Measurements from ENCODE around the gene MYOG.

The MYOG gene

DNA sequence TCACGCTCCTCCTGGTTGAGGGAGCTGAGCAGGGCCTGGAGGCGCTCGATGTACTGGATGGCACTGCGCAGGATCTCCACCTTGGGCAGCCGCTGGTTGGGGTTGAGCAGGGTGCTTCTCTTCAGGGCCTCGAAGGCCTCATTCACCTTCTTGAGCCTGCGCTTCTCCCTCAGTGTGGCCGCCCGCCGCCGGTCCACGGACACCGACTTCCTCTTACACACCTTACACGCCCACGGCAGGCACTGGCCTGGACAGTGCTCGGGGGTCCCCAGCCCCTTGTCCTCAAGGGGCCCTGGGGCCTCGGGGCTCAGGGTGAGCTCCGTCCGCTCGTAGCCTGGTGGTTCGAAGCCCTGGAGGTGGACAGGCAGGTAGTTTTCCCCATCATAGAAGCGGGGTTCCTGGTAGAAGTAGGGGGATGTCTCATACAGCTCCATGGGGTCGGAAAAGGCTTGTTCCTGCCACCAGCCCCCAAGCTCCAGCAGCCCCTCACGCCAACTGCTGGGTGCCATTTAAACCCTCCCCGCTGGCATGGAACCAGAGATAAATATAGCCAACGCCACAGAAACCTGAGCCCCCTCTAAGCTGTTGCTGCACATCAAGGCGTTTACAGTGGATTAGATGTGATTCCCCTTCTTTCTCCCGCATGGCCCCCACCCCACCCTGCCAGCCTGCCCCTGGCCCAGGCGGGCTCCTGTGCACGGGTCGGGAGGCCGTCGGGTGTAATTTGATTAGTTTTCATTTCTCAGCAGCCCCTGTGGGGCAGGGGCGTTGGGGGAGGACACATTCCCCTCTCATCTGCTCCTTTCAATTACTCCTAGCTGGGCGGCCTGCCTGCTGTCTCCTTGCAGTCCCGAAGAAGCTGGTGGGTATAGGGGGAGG lies at the start of gene MYOG:
TSS of gene MYOG (minus strand) at position 485 of the 879 bp plus-strand sequence. CDS start at position 434, 51 bp downstream.
- no peak for DNase-seq (ENCODE audit: extremely low read depth in 1 of 2, low read depth in 1 of 2)

DNA sequence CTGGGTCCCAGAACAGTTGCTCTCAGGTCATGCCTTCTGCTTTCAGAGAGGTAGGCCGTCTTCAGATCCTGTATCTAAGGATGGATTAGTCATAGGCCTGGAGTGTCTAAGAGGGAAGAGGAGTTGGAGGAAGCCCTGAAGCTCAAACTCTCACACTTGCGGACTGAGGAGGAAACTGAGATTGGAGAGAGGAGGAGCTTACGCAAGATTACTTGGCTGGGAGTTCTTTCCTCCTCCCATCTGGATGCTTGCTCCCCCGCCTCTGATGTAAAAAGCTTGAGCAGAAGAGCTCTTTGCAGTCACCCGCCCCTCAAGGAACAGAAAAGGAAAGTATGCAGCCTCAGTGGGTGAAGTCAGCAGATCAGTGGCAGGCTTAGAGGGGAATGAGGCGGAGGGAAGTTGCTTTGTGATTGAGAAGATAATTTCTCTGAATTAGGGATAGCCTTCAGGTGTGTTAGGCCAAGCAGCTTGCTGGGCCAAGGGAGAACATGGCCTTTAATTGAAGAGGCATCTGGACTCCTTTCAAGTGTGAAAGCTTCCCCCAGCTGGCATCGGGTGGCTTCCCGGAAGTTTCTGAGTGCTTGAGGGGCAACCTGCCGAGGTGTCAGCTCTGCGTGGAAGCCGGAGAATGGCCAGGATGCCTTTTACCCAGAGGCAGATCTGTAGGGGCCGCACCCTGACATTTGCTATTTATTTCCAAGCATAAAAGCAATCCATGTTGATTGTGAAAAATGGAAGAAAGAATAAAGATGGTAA lies 48.3 kb upstream of the MYOG start:
- no peak for DNase-seq (ENCODE audit: extremely low read depth in 1 of 2, low read depth in 1 of 2)

DNA sequence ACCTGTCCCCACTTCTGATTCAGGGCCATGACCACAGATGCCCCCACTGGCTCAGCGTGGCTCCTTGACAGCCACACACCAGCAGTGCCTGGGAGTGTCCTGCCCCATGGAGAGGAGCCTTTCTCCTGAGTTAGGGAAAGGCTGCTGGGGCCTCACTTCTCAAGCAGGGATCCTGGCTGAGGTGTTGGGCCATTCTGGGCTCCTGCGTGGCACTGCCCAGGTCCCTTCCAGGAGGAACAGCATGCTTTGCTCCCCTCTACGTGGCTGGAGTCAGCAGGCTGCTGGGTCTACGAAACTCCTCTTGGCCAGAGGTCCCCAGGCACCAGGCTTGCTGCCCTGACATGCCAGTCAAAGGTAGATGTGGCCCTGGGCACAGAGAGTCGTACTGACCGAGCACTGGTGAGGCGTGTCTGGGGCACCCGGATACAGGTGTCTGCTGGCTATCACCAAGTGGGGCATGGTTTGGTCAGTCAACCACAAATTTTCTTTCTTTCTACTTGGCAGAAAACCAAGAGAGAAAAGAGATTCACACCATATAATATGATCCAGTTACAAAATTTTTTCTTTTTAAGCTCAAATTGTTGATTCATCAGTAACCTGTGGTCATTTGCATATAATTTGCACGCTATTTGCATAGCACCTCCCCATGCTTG lies 45.9 kb upstream of the MYOG start:
- DNase-seq (ENCODE audit: extremely low read depth in 1 of 2, low read depth in 1 of 2), result no peak

DNA sequence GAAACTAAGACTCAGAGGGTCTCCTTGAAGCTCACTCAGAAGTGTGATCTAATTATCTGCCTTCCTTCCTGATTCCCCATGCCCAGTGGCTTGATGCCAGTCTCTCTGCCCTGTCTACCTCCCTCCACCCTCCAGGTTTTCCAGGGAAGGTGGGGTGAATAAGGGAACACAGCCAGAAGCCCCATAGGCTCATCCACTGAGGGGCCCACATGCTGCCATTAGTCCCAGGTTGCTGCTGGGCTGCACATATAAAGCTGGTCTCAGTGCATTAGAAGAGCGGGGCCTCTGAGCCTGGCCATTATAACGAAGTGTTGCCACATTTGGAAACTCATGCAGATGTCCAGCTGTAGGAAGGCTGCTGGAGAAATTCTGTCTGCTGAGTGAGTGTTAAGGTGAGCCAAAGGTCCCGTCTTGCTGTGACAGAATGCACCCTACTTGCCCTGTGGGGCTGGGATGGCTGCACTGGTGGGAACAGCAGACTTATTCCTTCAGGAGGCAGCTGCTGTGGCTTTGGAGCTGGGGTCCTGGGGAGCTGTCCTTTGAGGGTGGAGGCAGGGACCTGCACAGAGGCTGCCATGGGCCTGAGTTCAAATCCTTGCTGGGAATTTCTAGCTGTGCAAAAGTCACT lies 44.7 kb upstream of the MYOG start:
- DNase-seq (ENCODE audit: extremely low read depth in 1 of 2, low read depth in 1 of 2), result no peak

DNA sequence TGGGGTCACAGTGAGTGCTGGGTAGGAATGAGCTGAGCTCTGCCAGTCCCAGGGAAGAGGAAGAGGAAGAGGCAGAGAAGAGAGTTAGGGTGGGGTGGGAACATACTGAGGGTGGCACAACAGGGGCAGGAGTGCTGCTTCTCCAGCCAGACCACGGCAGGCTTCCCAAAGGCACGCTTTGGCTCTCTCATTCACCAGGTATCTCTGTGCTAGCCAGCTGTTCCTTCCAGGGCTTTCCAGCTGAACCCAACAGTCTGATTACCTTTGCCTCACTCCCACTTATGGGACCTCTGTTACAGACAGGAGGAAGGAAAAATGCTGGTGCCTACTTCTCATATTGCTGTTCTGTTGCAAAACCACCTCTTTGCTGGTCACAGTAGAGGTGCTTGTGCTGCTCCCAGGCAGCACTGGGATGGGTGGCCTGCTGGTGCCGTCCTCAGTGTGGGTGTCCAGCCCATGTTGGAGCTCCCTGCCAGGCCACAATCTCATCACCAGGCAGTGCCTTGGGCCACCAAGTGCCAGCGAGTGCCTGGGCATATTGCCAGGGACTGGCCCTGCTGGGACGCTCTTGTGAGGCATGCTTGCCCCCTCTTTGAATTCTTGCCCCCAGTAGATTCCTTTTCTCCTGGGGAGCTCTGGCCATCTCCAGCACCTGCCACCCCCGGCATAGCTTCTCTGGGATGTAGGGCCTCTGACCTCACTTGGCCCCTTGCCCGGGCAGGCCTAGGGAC lies 43.9 kb upstream of the MYOG start:
- DNase-seq (ENCODE audit: extremely low read depth in 1 of 2, low read depth in 1 of 2), result no peak

DNA sequence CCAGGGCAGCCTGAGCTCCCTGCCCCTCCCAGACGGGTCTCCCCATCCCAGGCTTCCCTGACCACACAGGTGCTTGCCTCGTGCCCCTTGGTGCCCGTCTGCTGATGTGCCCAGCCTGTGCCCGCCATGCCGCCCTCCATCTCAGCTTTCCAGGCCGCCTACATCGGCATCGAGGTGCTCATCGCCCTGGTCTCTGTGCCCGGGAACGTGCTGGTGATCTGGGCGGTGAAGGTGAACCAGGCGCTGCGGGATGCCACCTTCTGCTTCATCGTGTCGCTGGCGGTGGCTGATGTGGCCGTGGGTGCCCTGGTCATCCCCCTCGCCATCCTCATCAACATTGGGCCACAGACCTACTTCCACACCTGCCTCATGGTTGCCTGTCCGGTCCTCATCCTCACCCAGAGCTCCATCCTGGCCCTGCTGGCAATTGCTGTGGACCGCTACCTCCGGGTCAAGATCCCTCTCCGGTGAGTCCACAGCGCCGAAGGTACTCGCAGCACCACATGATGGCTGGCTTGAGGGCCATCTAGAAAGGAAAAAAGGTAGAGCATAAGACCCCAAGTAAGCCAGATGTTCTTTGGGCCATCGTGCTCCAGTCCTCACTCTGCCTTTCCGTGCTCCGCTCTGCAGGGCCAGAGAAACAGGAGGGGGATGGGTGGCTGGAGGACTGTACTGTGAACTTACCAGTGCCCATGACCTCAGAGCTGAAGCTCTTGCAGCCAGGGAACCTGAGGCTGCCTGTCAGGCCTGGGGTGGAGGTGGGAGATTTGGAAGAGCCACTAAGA lies 43.1 kb upstream of the MYOG start:
- no peak for DNase-seq (ENCODE audit: extremely low read depth in 1 of 2, low read depth in 1 of 2)

DNA sequence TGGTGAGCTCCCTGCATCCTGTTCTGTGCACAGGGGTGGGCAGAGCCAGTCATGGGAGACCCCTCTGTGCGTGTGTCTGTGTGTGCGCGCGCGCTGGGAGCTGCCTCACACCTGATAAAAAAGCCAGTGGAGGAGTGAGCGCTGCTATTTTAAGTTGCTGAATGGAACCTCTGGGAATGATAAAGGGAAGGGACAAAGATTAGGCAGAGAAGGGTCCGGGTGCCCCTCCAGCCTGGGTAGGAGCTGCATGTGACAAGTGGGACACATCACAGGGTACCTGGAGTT lies 42.6 kb upstream of the MYOG start:
- DNase-seq (ENCODE audit: extremely low read depth in 1 of 2, low read depth in 1 of 2), result no peak

DNA sequence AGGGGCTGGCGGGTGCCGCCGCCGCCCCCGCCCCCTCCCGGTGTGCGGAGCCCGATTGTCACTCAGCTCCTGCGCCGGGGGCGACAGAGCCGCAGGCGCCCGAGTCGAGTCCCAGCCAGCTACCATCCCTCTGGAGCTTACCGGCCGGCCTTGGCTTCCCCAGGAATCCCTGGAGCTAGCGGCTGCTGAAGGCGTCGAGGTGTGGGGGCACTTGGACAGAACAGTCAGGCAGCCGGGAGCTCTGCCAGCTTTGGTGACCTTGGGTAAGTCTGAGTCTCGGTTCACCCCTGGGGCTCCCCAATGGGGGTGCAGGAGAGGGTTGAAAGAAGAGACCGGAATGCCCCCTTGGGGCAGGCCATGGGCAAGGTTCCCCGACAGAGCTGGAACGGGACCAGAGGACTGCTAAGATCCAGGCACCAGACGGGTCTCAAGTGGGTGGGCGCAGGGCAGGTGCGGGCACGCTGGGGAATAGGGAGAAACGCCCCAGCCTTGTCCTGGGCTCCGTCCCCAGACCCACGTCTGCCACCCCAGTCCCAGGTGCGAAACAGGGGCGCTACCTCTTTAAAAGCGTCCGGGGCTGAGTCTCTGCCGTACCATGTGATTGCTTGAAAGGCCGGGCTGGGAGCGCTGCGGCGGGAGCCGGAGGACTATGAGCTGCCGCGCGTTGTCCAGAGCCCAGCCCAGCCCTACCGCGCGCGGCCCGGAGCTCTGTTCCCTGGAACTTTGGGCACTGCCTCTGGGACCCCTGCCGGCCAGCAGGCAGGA lies 42.0 kb upstream of the MYOG start, which contains the start of gene ADORA1:
TSS of gene ADORA1 (plus strand) at position 61 of the 765 bp plus-strand sequence. CDS start 1,116 bp downstream, outside the sequence.
- DNase-seq (ENCODE audit: extremely low read depth in 1 of 2, low read depth in 1 of 2), result no peak

DNA sequence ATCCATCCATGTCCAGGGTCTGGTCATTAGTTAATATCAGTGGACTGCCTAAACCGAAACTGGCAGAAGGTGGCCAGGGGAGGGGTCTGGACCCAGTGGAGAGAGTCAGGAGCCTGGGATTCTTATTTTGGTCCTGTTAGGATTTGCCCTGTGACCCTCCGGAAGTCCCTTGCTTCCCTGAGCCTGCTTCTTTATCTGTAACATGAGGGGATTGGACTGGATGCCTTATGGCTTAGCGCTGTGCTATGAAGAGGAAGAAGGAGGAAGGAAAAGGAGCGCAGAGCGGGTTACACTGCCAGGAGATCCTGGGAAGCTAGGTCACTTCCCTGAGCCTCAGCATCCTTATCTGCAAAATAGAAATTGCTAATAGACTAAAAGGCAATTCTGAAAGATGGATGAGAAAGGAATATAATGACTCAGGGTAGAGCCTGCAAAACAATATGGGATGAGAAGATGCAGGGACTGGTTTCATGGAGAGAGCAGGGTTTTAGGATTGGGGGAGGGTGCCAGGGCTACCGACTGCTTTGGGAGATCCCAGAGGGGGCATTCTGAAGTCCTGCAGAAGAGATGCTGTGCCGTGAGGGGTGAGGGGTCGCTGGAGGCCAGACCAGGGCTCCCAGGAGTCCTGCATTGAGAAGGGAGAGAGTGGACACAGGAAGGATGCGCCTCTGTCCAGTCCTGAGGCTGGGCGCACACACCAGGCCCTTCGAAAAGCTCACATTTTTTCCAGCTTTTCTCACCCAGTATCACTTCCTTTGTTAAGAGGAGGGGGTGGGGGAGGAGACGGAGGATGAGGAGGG lies 41.3 kb upstream of the MYOG start:
- DNase-seq (ENCODE audit: extremely low read depth in 1 of 2, low read depth in 1 of 2), result no peak

DNA sequence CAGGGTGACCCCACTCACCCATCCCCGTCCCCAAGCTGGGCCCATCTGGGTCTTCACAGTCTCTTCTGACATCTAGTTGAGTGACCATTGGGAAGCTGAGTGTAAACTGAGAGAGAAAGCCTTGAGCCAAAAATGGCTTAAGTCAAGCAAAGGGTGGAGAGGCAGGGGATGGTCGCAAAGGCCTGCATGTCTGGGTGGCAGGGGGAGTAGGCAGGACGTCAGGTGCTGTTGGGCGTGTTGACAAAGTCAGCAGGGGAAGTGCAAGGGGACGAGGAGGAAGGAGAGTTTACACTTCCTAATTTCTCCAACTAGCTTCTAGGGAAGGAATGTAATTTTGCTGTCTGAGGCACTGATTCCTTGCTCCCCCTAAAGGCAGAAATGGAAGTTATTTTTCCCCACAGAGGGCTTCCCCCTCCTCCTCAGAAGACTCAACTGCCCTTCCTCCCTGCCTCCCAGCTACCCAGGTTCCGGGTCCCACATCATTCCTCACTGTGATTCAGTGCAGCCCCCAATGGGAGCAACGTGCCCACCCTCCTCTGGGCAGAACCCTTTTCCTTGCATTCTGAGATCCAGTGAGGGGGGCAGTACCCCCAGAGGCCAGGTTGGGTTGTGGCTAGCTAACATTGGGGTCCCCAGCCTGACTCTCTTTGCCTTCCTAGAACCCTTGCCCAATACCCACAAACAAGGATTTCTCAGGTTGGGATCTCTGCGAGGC lies 40.5 kb upstream of the MYOG start:
- no peak for DNase-seq (ENCODE audit: extremely low read depth in 1 of 2, low read depth in 1 of 2)

DNA sequence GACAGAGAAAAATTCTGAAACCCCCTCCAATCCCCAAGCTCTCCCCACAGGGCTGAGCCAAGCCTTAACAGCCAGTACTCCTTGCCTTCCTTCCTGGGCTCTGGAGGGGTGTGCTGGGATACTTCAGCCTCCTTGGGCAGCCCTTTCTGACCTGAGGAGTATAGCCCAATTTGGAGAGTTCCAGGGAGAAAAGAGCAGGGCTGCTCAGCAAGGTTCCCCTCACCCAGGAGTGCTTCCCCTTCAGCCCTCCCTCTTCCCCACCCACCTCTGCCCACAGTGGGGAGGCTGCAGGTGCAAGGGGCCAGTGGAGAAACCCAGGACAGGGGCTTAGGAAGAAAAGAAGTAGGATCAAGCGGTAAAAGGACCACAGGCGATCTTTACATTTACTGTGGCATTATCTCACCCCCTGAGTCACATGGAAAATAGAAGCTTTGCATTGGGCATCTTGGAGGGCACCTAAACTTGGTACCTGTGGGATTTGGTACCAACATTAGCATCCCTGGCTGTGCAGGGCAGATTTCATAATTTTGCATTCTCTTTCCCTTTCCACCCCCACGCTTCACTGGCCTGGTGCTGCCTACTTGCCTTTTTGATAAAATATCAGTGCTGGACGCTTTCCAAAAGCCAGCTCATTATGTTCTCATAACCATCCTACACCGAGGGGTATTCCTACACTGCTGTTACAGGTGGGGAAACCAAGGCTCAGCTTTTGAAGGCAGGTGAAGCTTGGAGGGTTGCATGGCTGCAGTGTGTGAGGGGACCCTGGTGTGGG lies 38.9 kb upstream of the MYOG start:
- DNase-seq (ENCODE audit: extremely low read depth in 1 of 2, low read depth in 1 of 2), result no peak

DNA sequence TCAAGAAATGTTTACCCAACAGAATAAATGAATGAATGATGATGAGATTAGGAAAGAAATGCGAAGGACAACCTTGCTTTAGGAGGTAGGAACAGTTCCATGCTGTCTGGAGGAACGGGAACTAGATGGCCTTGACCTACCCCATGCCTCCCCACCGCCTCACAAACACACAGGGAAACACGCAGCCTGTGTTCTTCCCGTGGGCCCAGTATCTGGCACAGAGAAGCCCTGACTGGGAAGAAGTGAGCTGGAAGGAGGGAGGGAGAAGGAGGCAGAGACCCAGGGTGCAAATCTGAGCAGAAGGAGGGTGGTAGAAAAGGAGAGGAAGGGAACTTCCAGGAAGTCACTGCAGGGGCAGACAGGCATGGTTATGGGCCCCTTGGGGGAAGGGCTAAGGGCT lies 38.2 kb upstream of the MYOG start:
- no peak for DNase-seq (ENCODE audit: extremely low read depth in 1 of 2, low read depth in 1 of 2)

DNA sequence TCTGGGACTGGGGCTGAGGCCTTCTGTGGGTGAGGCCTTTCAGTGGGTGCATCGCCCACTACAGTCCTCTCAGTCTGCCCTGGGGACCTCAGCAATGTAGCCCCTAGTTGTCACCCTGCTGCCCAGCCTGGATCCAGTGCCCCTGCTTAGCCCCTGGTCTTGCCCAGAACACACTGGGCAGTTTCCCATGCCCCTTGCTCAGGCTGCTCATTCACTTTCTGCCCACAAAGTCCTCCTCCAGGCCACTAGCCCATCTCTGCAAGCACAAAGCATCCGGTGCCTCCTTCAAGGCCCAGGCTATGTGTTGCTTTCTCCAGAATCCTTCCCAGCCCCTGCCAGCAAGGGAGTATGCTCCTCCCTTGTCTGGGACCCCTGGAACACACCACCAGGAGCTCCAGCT lies 36.3 kb upstream of the MYOG start:
- DNase-seq (ENCODE audit: extremely low read depth in 1 of 2, low read depth in 1 of 2), result no peak

DNA sequence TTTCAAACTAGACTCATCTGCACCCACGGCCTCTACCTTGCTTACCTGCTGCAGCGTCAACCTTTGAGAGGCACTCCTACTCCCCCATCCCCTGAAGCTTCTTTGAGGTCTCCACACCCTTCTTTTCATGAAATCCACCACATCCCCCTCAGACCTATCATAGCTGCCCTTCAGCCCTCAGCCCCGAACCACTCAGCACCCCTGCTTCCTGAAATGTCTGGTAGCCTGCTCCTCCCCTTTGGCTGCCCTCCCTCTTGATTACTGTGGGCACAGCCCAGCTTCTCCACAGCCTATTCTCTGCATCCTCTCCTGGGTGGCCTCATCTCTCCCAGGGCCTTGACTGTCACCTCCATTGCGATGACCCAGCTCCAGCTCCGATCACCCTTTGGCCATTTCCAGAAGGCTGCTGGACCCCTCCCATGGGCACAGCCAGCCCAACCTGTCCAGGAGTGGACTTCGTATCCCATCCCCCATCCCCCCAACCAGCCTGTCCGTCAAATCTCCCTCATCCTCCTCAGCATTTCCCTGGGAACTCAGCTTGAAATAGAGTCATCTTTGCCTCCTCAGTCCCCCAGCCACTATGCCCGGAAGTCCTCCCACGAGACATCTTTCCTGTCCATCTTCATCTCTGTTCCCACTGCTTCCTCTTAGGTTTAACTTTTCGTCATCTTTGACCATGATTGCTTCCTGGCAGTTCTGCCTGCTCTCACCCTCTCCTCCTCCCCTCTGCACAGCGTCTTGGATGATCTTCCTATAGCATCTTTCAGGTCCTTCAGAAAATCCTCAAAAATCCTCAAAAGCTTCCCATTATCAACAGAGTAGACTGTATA lies 35.6 kb upstream of the MYOG start:
- DNase-seq (ENCODE audit: extremely low read depth in 1 of 2, low read depth in 1 of 2), result no peak

DNA sequence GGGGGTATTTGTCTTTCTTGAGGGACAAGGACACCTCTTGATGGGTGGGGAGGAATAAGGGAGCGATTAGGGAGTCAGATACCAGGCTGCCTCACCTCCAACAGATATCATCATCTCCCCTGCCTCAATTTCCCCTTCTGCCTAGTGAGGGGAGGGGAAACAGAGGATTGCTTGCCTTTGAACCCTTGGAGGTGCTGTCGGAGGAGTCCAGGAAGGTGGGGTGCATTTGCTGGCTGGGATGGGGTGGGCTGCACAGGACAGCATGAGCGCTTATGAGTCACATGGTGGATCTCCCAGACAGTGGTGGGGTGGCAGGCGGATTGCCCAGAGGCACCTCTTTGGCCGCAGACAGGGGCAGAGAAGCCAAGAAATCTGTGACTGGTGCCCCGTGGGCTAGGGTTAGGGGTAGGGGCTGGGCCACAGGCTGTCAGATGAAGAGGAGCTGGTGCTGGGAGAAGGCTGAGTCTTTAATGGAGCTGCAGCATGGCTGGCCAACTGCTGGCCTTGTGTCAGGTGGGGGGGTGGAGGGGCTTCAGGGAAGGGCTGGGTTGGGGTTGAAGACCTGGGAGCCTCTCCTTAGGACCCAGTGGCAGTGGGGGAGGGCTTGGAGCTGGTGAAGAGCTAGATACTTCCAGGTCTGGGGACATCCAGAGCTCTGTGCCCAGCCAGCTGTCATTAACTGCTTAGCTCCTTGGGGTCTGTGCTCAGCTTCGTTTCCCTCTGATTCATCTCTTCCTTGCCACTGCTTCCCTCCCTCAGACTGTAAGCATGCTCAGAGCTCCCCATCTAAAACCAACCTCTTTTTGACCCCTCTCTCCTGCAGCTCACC lies 34.7 kb upstream of the MYOG start:
- DNase-seq (ENCODE audit: extremely low read depth in 1 of 2, low read depth in 1 of 2), result no peak
